ENCODE results near the gene RAB3GAP2. TPM values are rescaled to one million over a fixed set of nuclear protein-coding genes. Genes with fewer than 3 reads are reported as not detected.
A peak's percentile ranks its signal among the peaks of the same experiment; 100 is the strongest.

RAB3GAP2 gene
- total and polyA plus RNA-seq, 10 of the 15 experiments (the other 5 are each of a cell fraction or from before 2014, with no cell fraction given), result 11.9 to 51.1 (median 24.4) TPM

- TF ChIP-seq SMAD5 (IDR thresholded peaks at IDR 0.05; ENCODE audit: low read depth) (peak; percentile 63; the same call in 1 of the 2 replicates), TCF3 (IDR thresholded peaks at IDR 0.05; ENCODE audit: borderline replicate concordance, insufficient read depth, low read depth, low read length) (0 out of 2 replicates have a peak, but pooled peaks have one; percentile 41), HCFC1 (IDR thresholded peaks at IDR 0.05; ENCODE audit: low read length) (no peak), YBX1 (IDR thresholded peaks at IDR 0.05) (no peak), PAX5 (IDR thresholded peaks at IDR 0.05; ENCODE audit: borderline replicate concordance, low read depth, low read length) (peak; percentile 19; the same call in 1 of the 2 replicates), CHD1 (IDR thresholded peaks at IDR 0.05; ENCODE audit: low read depth, low read length) (no peak), PKNOX1 (IDR thresholded peaks at IDR 0.05) (peak; percentile 54; the same call in 1 of the 2 replicates), ATF3 (IDR thresholded peaks at IDR 0.05; ENCODE audit: borderline replicate concordance, extremely low read depth, low read depth, low read length) (peak; percentile 81; the same call in 1 of the 2 replicates), JUNB (IDR thresholded peaks at IDR 0.05) (no peak), NFYB (IDR thresholded peaks at IDR 0.05; ENCODE audit: insufficient read depth, low read depth, low read length) (peak; percentile 35; the same call in 1 of the 2 replicates), MLLT1 (IDR thresholded peaks at IDR 0.05) (peak; percentile 74), SUPT20H (IDR thresholded peaks at IDR 0.05; ENCODE audit: borderline replicate concordance, control insufficient read depth, low read depth, low read length) (no peak), EGR1 (IDR thresholded peaks at IDR 0.05; ENCODE audit: borderline replicate concordance in 1 of 2, low read depth in 2 of 2, low read length in 2 of 2) (0 out of 3 replicates have a peak, but pooled peaks of 1 of the 2 experiments have one; percentile 15), ELK1 (IDR thresholded peaks at IDR 0.05; ENCODE audit: low read depth, low read length) (0 out of 2 replicates have a peak, but pooled peaks have one; percentile 60), REST (IDR thresholded peaks at IDR 0.05; ENCODE audit: low read depth, low read length) (no peak), WRNIP1 (IDR thresholded peaks at IDR 0.05; ENCODE audit: borderline replicate concordance, low read depth, low read length) (no peak), RB1 (IDR thresholded peaks at IDR 0.05; ENCODE audit: borderline replicate concordance) (peak; percentile 28; the same call in 1 of the 2 replicates), NKRF (conservative IDR thresholded peaks at IDR 0.05) (peak; percentile 51)
Observed at GRCh38 chr1:220272047-220272840, at the start of gene RAB3GAP2 (continued).
